Measurements from ENCODE around the gene PPARG. TPM values are rescaled to one million over a fixed set of nuclear protein-coding genes. Genes with fewer than 3 reads are reported as not detected.

Gene PPARG
- total and polyA plus RNA-seq, 2 of the 8 experiments (the other 6 are each of a cell fraction or from before 2014, with no cell fraction given): 0.06 TPM; not detected in 1

DNA sequence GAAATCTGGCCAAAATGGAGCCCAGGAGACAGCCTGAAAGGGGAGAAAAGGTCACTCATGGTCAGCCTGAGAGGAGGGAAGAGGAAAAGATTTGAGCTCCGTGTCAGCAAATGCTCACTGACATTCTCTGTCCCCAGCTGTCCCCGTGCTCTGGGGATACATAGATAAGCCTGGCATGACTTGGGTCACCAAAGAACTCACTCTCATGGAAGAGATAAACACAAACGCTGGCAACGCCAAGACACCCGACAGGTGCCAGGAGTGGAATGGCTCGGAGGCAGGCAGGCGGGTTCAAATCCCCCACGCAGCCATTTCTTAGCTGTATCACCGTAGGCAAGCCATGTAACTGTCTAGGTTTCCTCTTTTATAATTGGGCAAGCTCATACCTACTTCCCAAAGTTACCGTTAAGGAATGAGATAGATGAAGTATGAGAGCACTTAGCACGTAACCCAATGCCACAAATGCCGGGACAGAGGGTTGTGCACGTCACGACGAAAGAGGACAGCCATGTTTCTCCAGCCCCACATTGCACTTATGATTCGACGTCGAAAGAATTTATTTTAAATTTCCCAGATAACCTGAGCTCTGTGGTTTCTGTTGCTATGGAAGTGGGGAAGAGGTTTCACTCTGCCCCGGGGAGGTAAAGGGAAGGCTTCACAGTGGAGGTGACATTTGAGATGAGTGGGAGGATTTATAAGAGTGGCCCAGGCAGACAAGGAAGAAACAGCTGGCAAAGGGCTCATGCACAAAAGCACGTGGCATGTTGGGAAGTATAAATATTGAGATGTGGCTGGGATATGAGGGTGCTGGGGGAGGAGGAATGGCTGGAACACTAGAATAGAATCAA is 154.0 kb downstream of the PPARG start:
- Histone ChIP-seq H2BK120ac (replicated peaks; ENCODE audit: low read depth, low read length) (no peak overlapping the region), H3K27me3 (replicated peaks in 1 of 4; ENCODE audit: control insufficient read depth in 3 of 4, extremely low read depth in 1 of 4, insufficient read depth in 3 of 4, low read length in 3 of 4) (peaks cover 0 to 2% (median 0%) of the 10 kb centered on the region in 4 experiments; a peak in 3 of 7 replicates), H3K9ac (replicated peaks in 1 of 4; ENCODE audit: extremely low read depth in 1 of 4, low read depth in 3 of 4, low read length in 3 of 4) (no peak overlapping the region), H3K4me2 (ENCODE audit: insufficient read depth in 1 of 2, low read depth in 2 of 2, low read length in 2 of 2) (no peak overlapping the region), H3K4me3 (ENCODE audit: extremely low read depth in 1 of 4, insufficient read depth in 2 of 4, low read depth in 3 of 4, low read length in 4 of 4) (no peak overlapping the region), H2AK5ac (ENCODE audit: low read depth, low read length) (no peak overlapping the region), H3K79me1 (ENCODE audit: low read depth, low read length) (no peaks in the 10 kb centered on the region), H4K20me1 (replicated peaks in 1 of 2; ENCODE audit: control insufficient read depth in 1 of 2, insufficient read depth in 2 of 2, low read length in 2 of 2) (no peaks in the 10 kb centered on the region), H2BK20ac (ENCODE audit: low read length) (no peak overlapping the region), H3K18ac (ENCODE audit: extremely low read depth, low read length) (no peak overlapping the region), H2BK5ac (ENCODE audit: low read depth, low read length) (no peak overlapping the region), H3K9me3 (ENCODE audit: insufficient read depth in 2 of 2, low read depth in 1 of 2, low read length in 1 of 2) (no peaks in the 10 kb centered on the region), H3K23me2 (ENCODE audit: low read depth, low read length) (no peaks in the 10 kb centered on the region), H3K79me2 (ENCODE audit: control insufficient read depth in 1 of 2, insufficient read depth in 2 of 2, low read length in 2 of 2) (no peaks in the 10 kb centered on the region), H3K27ac (ENCODE audit: low read depth, low read length) (no peak overlapping the region), H2BK12ac (ENCODE audit: low read depth, low read length) (no peak overlapping the region), H2AFZ (ENCODE audit: low read length) (no peak overlapping the region), H3K4ac (replicated peaks; ENCODE audit: insufficient read length, low read depth, low read length) (no peak overlapping the region), H3K36me3 (ENCODE audit: control insufficient read depth in 2 of 4, insufficient read depth in 4 of 4, low read length in 3 of 4) (no peaks in the 10 kb centered on the region; a peak in 1 of 8 replicates), H3K4me1 (replicated peaks in 1 of 4; ENCODE audit: control insufficient read depth in 3 of 4, insufficient read depth in 4 of 4, low read length in 3 of 4) (peaks cover 0 to 16% (median 6%) of the 10 kb centered on the region in 4 experiments; a peak in 5 of 7 replicates), H4K5ac (ENCODE audit: insufficient read length, low read depth, low read length) (no peak overlapping the region), H2BK15ac (ENCODE audit: low read length) (no peak overlapping the region), H4K91ac (replicated peaks; ENCODE audit: insufficient read length, low read length) (no peak overlapping the region), H3K14ac (ENCODE audit: insufficient read length) (no peak overlapping the region), H3K56ac (replicated peaks; ENCODE audit: insufficient read length, low read depth, low read length) (no peak overlapping the region), H4K8ac (ENCODE audit: extremely low read depth, insufficient read depth, low read length) (no peak overlapping the region), H3K23ac (ENCODE audit: insufficient read length) (no peak overlapping the region)
- WGBS, 2 experiments (ENCODE audit: extremely low coverage in 1 of 2, insufficient coverage in 1 of 2, insufficient read length in 1 of 2, insufficient replicate concordance in 2 of 2, low coverage in 1 of 2, low lambda C conversion rate in 2 of 2, missing lambda C conversion rate in 1 of 2): 91% methylated on average over 20 of the region's 20 CpGs; no CpG with 5 or more reads in 1 of the 2 experiments
- ChIA-PET CTCF (ENCODE audit: partially characterized antibody) (interaction anchor here (0.6 to 2.4 kb wide), 4 partner anchors 10 to 517 kb away, joined by 3 to 11 read pairs (median 4); no protein-coding TSS in a partner anchor), POLR2A (ENCODE audit: partially characterized antibody) (no interaction called here)
- no peak for TF ChIP-seq BACH1 (IDR thresholded peaks at IDR 0.05; ENCODE audit: low read length)
- TF ChIP-seq, protein P1, sequence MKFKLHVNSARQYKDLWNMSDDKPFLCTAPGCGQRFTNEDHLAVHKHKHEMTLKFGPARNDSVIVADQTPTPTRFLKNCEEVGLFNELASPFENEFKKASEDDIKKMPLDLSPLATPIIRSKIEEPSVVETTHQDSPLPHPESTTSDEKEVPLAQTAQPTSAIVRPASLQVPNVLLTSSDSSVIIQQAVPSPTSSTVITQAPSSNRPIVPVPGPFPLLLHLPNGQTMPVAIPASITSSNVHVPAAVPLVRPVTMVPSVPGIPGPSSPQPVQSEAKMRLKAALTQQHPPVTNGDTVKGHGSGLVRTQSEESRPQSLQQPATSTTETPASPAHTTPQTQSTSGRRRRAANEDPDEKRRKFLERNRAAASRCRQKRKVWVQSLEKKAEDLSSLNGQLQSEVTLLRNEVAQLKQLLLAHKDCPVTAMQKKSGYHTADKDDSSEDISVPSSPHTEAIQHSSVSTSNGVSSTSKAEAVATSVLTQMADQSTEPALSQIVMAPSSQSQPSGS (IDR thresholded peaks at IDR 0.05; ENCODE audit: low read length): no peak
- TF ChIP-seq RXRA (IDR thresholded peaks at IDR 0.05; ENCODE audit: insufficient read depth, low read depth, low read length): no peak
- no peak for TF ChIP-seq SUZ12 (IDR thresholded peaks at IDR 0.05; ENCODE audit: low read length)
- FAIRE-seq: no peak
- DNase-seq (ENCODE audit: low read depth in 1 of 2, low spot score in 2 of 2): no peak
